Retina (tissue), 1 donor: ENCODE measurements around the gene CFAP47.

ENCODE experiments used
- DNase-seq: peaks from one replicate; pipeline ENCODE4 v3.0.0-alpha.2; 2016

The CFAP47 gene

GRCh38 chrX:36310136-36310535 lies 390.6 kb downstream of the CFAP47 start:
- DNase-seq: no peak

- DNase-seq: no peak
These were observed 394.8 kb downstream of the CFAP47 start for GRCh38 chrX:36314303-36314702.

- no peak for DNase-seq
These were observed 415.0 kb downstream of the CFAP47 start for GRCh38 chrX:36334572-36334971.

- no peak for DNase-seq
These were observed 417.2 kb downstream of the CFAP47 start for GRCh38 chrX:36336751-36337150.

GRCh38 chrX:36344301-36344700 lies 424.8 kb downstream of the CFAP47 start:
- DNase-seq: no peak

- no peak for DNase-seq
These were observed 429.0 kb downstream of the CFAP47 start for GRCh38 chrX:36348509-36348908.

- no peak for DNase-seq
These were observed 438.3 kb downstream of the CFAP47 start for GRCh38 chrX:36357855-36358254.

GRCh38 chrX:36364262-36364661 lies 444.7 kb downstream of the CFAP47 start:
- DNase-seq: no peak

GRCh38 chrX:36383495-36383894 lies 464.0 kb downstream of the CFAP47 start:
- DNase-seq: no peak

GRCh38 chrX:36388901-36389300 lies 469.4 kb downstream of the CFAP47 start:
- no peak for DNase-seq

- DNase-seq: no peak
These were observed 482.2 kb downstream of the CFAP47 start for GRCh38 chrX:36401774-36402173.

- DNase-seq: no peak
These were observed 488.3 kb downstream of the CFAP47 start for GRCh38 chrX:36407836-36408235.

- no peak for DNase-seq
These were observed 494.5 kb downstream of the CFAP47 start for GRCh38 chrX:36414056-36414455.

GRCh38 chrX:36422368-36422767 lies 502.8 kb downstream of the CFAP47 start:
- no peak for DNase-seq

- DNase-seq: no peak
These were observed 512.3 kb downstream of the CFAP47 start for GRCh38 chrX:36431819-36432218.

- DNase-seq: no peak
These were observed 515.0 kb downstream of the CFAP47 start for GRCh38 chrX:36434522-36434921.
